Epithelial cell of proximal tubule (primary cell): Measurements from ENCODE around the gene KRT8. TPM values are rescaled to one million over a fixed set of nuclear protein-coding genes. Genes with fewer than 3 reads are reported as not detected.

Source experiments
- DNase-seq: peaks from one replicate; pipeline ENCODE4 v3.0.0-alpha.2; 2011; ENCODE audit warnings: low read depth
- H3K4me3 ChIP-seq: 2 replicates; pipeline ENCODE4 v1.5.1; 2011; ENCODE audit warnings: low read depth, mild to moderate bottlenecking, low read length
- total RNA-seq: library from RNA; depleted of rRNA; stranded (reverse); fragments of >200 nt; gene quantifications from 2 replicates; pipeline ENCODE4 v1.2.3, GENCODE V29; 2015
- TF ChIP-seq, protein P1 (sequence below): conservative IDR thresholded peaks from 2 replicates; pipeline ENCODE4 v1.5.1; 2012; ENCODE audit warnings: low read depth, mild to moderate bottlenecking, low read length

The KRT8 gene
- total RNA-seq, 1 donor from 2014 or later, result 1,207 TPM

DNA sequence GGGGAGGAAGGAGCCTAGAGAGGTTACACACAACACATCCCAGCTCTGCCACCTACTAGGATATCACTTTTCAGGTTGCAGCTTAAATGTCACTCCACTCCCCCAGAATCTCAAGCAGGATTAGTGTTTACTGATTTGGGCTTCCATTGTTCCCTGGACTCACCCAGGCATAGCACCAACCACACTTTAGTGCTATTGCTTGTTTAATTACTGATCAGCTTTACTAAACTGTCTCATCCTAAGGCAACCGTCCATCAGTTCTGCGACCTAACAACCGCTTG is 38.0 kb upstream of the KRT8 start:
- no peak overlapping the region for H3K4me3 ChIP-seq
- no peak for DNase-seq
- TF ChIP-seq, protein P1, sequence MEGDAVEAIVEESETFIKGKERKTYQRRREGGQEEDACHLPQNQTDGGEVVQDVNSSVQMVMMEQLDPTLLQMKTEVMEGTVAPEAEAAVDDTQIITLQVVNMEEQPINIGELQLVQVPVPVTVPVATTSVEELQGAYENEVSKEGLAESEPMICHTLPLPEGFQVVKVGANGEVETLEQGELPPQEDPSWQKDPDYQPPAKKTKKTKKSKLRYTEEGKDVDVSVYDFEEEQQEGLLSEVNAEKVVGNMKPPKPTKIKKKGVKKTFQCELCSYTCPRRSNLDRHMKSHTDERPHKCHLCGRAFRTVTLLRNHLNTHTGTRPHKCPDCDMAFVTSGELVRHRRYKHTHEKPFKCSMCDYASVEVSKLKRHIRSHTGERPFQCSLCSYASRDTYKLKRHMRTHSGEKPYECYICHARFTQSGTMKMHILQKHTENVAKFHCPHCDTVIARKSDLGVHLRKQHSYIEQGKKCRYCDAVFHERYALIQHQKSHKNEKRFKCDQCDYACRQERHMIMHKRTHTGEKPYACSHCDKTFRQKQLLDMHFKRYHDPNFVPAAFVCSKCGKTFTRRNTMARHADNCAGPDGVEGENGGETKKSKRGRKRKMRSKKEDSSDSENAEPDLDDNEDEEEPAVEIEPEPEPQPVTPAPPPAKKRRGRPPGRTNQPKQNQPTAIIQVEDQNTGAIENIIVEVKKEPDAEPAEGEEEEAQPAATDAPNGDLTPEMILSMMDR, result no peak

DNA sequence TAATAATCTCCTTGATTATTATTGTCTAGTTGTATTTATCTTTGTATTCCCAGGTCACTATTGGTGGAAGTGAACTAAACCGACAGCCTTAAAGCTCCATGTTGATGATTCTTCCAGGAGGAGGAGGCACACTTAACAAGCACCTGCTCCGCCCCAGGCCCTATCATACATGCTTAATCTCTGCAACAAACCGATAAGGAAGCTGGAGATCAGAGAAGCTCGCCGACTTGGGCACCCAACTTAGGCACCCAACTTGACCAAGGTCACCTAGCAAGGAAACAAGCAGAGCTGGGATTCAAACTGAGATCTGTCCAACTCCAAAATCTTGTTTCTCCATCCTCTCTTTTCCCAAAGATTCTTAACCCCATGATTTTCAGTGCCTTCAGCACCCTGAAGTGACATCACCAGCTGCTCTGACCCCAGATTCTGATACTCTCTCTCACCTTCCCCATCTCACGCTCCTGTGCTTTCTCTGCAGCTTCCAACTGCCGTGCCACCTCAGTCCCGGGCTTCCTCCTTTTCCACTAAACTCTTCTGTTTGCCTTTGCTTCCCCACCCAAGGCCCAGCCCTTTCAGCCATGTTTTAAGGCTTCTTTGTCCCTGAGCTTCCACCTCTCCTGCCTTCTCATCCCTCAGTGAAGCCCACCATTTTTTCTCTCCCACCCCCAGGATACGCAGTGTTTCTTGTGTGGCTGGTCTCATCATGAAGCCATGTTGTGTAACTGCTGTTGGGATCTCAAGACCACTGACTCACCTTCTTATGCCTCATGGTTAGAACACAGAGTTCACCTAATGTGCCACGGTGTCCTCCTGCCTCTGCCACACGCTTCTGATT is 37.4 kb upstream of the KRT8 start:
- no peak overlapping the region for H3K4me3 ChIP-seq
- TF ChIP-seq, protein P1, result no peak
- no peak for DNase-seq

- no peak overlapping the region for H3K4me3 ChIP-seq
- DNase-seq, result no peak
- TF ChIP-seq, protein P1, result no peak
These were observed 24.7 kb upstream of the KRT8 start for GRCh38 chr12:52929538-52929937.

- TF ChIP-seq, protein P1, result no peak
- no peak overlapping the region for H3K4me3 ChIP-seq
- DNase-seq, result no peak
These were observed 23.1 kb upstream of the KRT8 start for GRCh38 chr12:52927964-52928363.

DNA sequence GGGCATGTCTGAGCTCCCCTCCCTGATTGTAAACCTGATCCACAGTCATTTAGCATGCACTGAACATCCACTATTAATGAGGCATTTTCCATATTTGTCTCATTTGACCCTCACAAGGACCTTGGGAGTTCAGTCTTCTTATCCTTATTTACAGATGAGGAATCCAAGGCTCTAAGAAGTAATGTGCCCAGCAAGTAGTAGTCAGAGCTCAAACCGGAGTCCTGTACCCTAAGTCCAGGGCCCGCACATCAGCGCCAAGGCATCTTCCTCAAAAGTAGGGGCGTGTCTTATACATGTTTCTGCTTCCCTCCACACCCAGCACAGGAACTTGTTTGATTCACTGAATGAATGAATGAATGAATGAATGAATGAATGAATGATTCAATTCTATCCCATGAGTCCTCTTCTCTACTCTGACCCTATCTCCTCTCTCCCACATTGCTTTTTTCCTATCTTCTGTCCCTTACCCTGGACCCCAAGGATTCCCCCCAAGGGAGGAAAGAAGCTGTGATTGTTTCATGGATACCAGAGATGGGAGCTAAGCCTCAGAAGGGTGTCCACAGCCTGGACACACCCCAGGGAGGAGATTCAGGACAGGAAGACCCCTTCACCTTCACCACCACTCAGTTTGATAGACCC is 21.8 kb upstream of the KRT8 start:
- TF ChIP-seq, protein P1, result no peak
- no peak for DNase-seq
- H3K4me3 ChIP-seq, result no peak overlapping the region

DNA sequence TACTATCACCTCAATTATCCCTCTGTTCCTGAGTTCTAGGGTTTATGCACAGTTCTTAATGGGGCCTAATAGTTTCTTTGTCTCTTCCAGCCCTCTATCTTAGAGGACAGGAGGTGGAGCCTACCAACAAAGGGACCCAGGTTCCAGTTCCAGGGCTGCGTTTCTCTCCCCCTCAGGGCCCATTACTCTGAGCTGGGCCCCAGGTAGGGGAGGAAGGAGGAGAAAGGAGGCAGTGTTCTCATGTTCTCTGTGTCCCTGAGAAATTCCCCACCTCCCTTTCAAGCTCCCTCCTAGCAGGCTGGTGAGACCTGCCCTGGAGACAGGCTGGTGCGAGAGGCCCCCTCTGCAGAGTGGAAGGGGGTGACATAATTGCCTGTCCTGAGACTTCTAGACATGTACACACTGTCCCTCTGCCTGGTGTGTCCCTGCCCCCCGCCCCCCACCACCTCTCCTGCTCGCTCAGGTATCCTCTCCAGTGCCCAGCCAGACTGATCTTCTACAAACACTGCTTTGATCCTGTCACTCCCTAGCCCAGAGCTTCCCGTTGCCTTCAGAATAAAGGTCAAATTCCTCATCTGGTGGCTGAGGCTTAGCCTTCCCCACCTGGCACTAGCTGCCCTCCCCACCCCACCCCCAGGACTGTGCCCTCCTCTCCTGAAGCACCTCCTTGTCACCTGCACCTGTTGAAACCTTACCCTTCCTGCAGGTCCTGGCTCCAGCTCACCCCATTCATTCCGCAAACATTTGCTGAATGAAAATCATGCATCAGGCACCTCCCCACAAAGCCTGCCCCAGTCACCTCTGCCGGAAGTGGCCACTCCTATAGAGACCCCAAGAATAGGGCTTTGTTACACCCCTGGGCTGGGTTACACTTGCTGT is 21.1 kb upstream of the KRT8 start:
- no peak overlapping the region for H3K4me3 ChIP-seq
- TF ChIP-seq, protein P1, result no peak
- no peak for DNase-seq
